Activated naive CD4-positive, alpha-beta T cell treated with anti-CD3 and anti-CD28 coated beads for 36 hours (primary cell): ENCODE data around the gene PRSS53. TPM values are rescaled to one million over a fixed set of nuclear protein-coding genes. Genes with fewer than 3 reads are reported as not detected.
A peak's percentile ranks its signal among the peaks of the same experiment; 100 is the strongest.

Source experiments
- CTCF ChIA-PET: fragments of 350-600 bp; sonication (Branson Sonifier 250); formaldehyde crosslinking; loops from one replicate; lab custom pipeline; 2021; ENCODE audit warnings: antibody characterized with exemption; lab: Charles Lee
- DNase-seq: peaks from one replicate; pipeline ENCODE4 v3.0.0-alpha.2; 2020
- H3K27ac Mint-ChIP-seq: one replicate; pipeline ENCODE4 v1.8.0; 2021; ENCODE audit warnings: mild to moderate bottlenecking, mixed read lengths
- H3K27me3 Mint-ChIP-seq: one replicate; pipeline ENCODE4 v1.8.0; 2021; ENCODE audit warnings: low read depth, mixed read lengths
- H3K36me3 Mint-ChIP-seq: one replicate; pipeline ENCODE4 v1.8.0; 2021; ENCODE audit warnings: low read depth, mixed read lengths
- H3K4me1 Mint-ChIP-seq: one replicate; pipeline ENCODE4 v1.8.0; 2021; ENCODE audit warnings: low read depth, mixed read lengths
- H3K4me3 Mint-ChIP-seq: one replicate; pipeline ENCODE4 v1.8.0; 2021; ENCODE audit warnings: mild to moderate bottlenecking, moderate library complexity, mixed read lengths
- H3K9me3 Mint-ChIP-seq: one replicate; pipeline ENCODE4 v1.8.0; 2021; ENCODE audit warnings: mixed read lengths
- intact Hi-C: fragments of 100-400 bp; cut with micrococcal nuclease; formaldehyde crosslinking; loops from one replicate; pipeline ENCODE4 v1.15.1; 2023
- total RNA-seq, 2 experiments: library from RNA; stranded (reverse); gene quantifications; one replicate each; pipeline ENCODE4 v1.2.3, GENCODE V29; 2021

The PRSS53 gene
- total RNA-seq, 2 experiments from 2014 or later: 4.1 to 5.2 TPM

GRCh38 chr16:31064882-31065461, 23.8 kb downstream of the PRSS53 start:
- CTCF ChIA-PET: interaction anchor here (0.8 to 1.0 kb wide), 2 partner anchors 42 to 77 kb away, joined by 3 read pairs; no protein-coding TSS in a partner anchor
- Mint-ChIP-seq H3K27me3 (no peaks in the 10 kb centered on the region), H3K27ac (peak overlapping the region; percentile 37), H3K9me3 (no peaks in the 10 kb centered on the region), H3K36me3 (peaks cover 17% of the 10 kb centered on the region), H3K4me3 (no peak overlapping the region), H3K4me1 (peaks cover 42% of the 10 kb centered on the region)
- intact Hi-C loops: no loop called here
- DNase-seq: no peak

GRCh38 chr16:31063843-31064611, 24.7 kb downstream of the PRSS53 start:
- intact Hi-C loops: no loop called here
- peaks cover 38% of the 10 kb centered on the region for H3K4me1 Mint-ChIP-seq
- no peaks in the 10 kb centered on the region for H3K27me3 Mint-ChIP-seq
- no peak overlapping the region for H3K4me3 Mint-ChIP-seq
- peak overlapping the region; percentile 6 for H3K27ac Mint-ChIP-seq
- CTCF ChIA-PET: no interaction called here
- no peaks in the 10 kb centered on the region for H3K9me3 Mint-ChIP-seq
- peak; percentile 13 for DNase-seq
- H3K36me3 Mint-ChIP-seq: peaks cover 19% of the 10 kb centered on the region

- Mint-ChIP-seq H3K4me3 (no peak overlapping the region), H3K36me3 (peaks cover 19% of the 10 kb centered on the region), H3K4me1 (peaks cover 35% of the 10 kb centered on the region), H3K27ac (no peak overlapping the region), H3K9me3 (no peaks in the 10 kb centered on the region), H3K27me3 (no peaks in the 10 kb centered on the region)
- CTCF ChIA-PET: interaction anchor here (0.7 kb wide), 1 partner anchor 79 kb away, joined by 3 read pairs; no protein-coding TSS in a partner anchor
- DNase-seq: no peak
- intact Hi-C loops: no loop called here
These were observed 25.3 kb downstream of the PRSS53 start for GRCh38 chr16:31063495-31063842.

GRCh38 chr16:31061813-31062440, 26.8 kb downstream of the PRSS53 start:
- peaks cover 19% of the 10 kb centered on the region for H3K36me3 Mint-ChIP-seq
- CTCF ChIA-PET: no interaction called here
- no peak overlapping the region for H3K4me3 Mint-ChIP-seq
- intact Hi-C loops: no loop called here
- no peak for DNase-seq
- peaks cover 32% of the 10 kb centered on the region for H3K4me1 Mint-ChIP-seq
- H3K9me3 Mint-ChIP-seq: no peaks in the 10 kb centered on the region
- no peak overlapping the region for H3K27ac Mint-ChIP-seq
- no peaks in the 10 kb centered on the region for H3K27me3 Mint-ChIP-seq

GRCh38 chr16:31061126-31061812, 27.5 kb downstream of the PRSS53 start:
- no peak overlapping the region for H3K27ac Mint-ChIP-seq
- H3K36me3 Mint-ChIP-seq: peaks cover 19% of the 10 kb centered on the region
- DNase-seq: no peak
- H3K27me3 Mint-ChIP-seq: no peaks in the 10 kb centered on the region
- no peaks in the 10 kb centered on the region for H3K9me3 Mint-ChIP-seq
- intact Hi-C loops: no loop called here
- H3K4me3 Mint-ChIP-seq: no peak overlapping the region
- CTCF ChIA-PET: no interaction called here
- peaks cover 31% of the 10 kb centered on the region for H3K4me1 Mint-ChIP-seq

GRCh38 chr16:31055613-31056012, 33.1 kb downstream of the PRSS53 start:
- no peak overlapping the region for H3K4me3 Mint-ChIP-seq
- H3K36me3 Mint-ChIP-seq: peaks cover 5% of the 10 kb centered on the region
- no peaks in the 10 kb centered on the region for H3K4me1 Mint-ChIP-seq
- intact Hi-C loops: no loop called here
- H3K9me3 Mint-ChIP-seq: no peaks in the 10 kb centered on the region
- H3K27me3 Mint-ChIP-seq: peaks cover 2% of the 10 kb centered on the region
- DNase-seq: no peak
- CTCF ChIA-PET: no interaction called here
- no peak overlapping the region for H3K27ac Mint-ChIP-seq

GRCh38 chr16:31052114-31052513, 36.6 kb downstream of the PRSS53 start:
- Mint-ChIP-seq H3K4me3 (no peak overlapping the region), H3K36me3 (no peaks in the 10 kb centered on the region), H3K27me3 (peaks cover 2% of the 10 kb centered on the region), H3K4me1 (no peaks in the 10 kb centered on the region), H3K27ac (no peak overlapping the region), H3K9me3 (no peaks in the 10 kb centered on the region)
- CTCF ChIA-PET: no interaction called here
- no peak for DNase-seq
- intact Hi-C loops: no loop called here

GRCh38 chr16:31050280-31051030, 38.3 kb downstream of the PRSS53 start:
- Mint-ChIP-seq H3K27ac (no peak overlapping the region), H3K4me3 (no peak overlapping the region), H3K27me3 (peaks cover 2% of the 10 kb centered on the region), H3K9me3 (no peaks in the 10 kb centered on the region), H3K36me3 (no peaks in the 10 kb centered on the region), H3K4me1 (no peaks in the 10 kb centered on the region)
- DNase-seq: no peak
- CTCF ChIA-PET: no interaction called here
- intact Hi-C loops: no loop called here

GRCh38 chr16:31043898-31044481, 44.8 kb downstream of the PRSS53 start:
- H3K27me3 Mint-ChIP-seq: no peaks in the 10 kb centered on the region
- H3K27ac Mint-ChIP-seq: no peak overlapping the region
- CTCF ChIA-PET: interaction anchor here (1.0 kb wide), 1 partner anchor 15 kb away, joined by 4 read pairs; no protein-coding TSS in a partner anchor

GRCh38 chr16:31043352-31043751, 45.4 kb downstream of the PRSS53 start:
- Mint-ChIP-seq H3K36me3 (peaks cover 8% of the 10 kb centered on the region), H3K4me3 (no peak overlapping the region), H3K9me3 (no peaks in the 10 kb centered on the region), H3K27ac (no peak overlapping the region), H3K4me1 (no peaks in the 10 kb centered on the region), H3K27me3 (no peaks in the 10 kb centered on the region)
- DNase-seq: no peak
- CTCF ChIA-PET: interaction anchor here (1.0 kb wide), 1 partner anchor 15 kb away, joined by 4 read pairs; no protein-coding TSS in a partner anchor
- intact Hi-C loops: no loop called here

More at GRCh38 chr16:31043898-31044481, 44.8 kb downstream of the PRSS53 start:
- Mint-ChIP-seq H3K4me3 (no peak overlapping the region), H3K4me1 (no peaks in the 10 kb centered on the region), H3K36me3 (peaks cover 3% of the 10 kb centered on the region), H3K9me3 (no peaks in the 10 kb centered on the region)
- no peak for DNase-seq
- intact Hi-C loops: no loop called here

GRCh38 chr16:31042866-31043265, 45.9 kb downstream of the PRSS53 start:
- Mint-ChIP-seq H3K36me3 (peaks cover 8% of the 10 kb centered on the region), H3K27ac (no peak overlapping the region), H3K27me3 (no peaks in the 10 kb centered on the region), H3K4me1 (no peaks in the 10 kb centered on the region), H3K4me3 (no peak overlapping the region), H3K9me3 (no peaks in the 10 kb centered on the region)
- intact Hi-C loops: no loop called here
- CTCF ChIA-PET: no interaction called here
- no peak for DNase-seq
